ENCODE measurements around the gene ZNF879. TPM values are rescaled to one million over a fixed set of nuclear protein-coding genes. Genes with fewer than 3 reads are reported as not detected.

ZNF879 gene
- total and polyA plus RNA-seq, 2 of the 13 experiments (the other 11 are each of a cell fraction or from before 2014, with no cell fraction given): 0.83 to 2.8 TPM

- TF ChIP-seq ZNF709 (CRISPR knock-in tag; IDR thresholded peaks at IDR 0.05) (no peak), MTERF4 (CRISPR knock-in tag; IDR thresholded peaks at IDR 0.05) (no peak), ZNF496 (CRISPR knock-in tag; IDR thresholded peaks at IDR 0.05; ENCODE audit: insufficient replicate concordance) (no peak), ASH2L (IDR thresholded peaks at IDR 0.05; ENCODE audit: insufficient read length, low read depth, low read length) (no peak), ZNF101 (CRISPR knock-in tag; IDR thresholded peaks at IDR 0.05; ENCODE audit: borderline replicate concordance, low read depth) (no peak), FIP1L1 (IDR thresholded peaks at IDR 0.05; ENCODE audit: borderline replicate concordance, insufficient read depth, low read depth, low read length) (no peak), KDM3A (CRISPR knock-in tag; IDR thresholded peaks at IDR 0.05; ENCODE audit: low read depth) (no peak), ZNF674 (CRISPR knock-in tag; IDR thresholded peaks at IDR 0.05; ENCODE audit: low read depth) (no peak)
- TF ChIP-seq, protein P1, sequence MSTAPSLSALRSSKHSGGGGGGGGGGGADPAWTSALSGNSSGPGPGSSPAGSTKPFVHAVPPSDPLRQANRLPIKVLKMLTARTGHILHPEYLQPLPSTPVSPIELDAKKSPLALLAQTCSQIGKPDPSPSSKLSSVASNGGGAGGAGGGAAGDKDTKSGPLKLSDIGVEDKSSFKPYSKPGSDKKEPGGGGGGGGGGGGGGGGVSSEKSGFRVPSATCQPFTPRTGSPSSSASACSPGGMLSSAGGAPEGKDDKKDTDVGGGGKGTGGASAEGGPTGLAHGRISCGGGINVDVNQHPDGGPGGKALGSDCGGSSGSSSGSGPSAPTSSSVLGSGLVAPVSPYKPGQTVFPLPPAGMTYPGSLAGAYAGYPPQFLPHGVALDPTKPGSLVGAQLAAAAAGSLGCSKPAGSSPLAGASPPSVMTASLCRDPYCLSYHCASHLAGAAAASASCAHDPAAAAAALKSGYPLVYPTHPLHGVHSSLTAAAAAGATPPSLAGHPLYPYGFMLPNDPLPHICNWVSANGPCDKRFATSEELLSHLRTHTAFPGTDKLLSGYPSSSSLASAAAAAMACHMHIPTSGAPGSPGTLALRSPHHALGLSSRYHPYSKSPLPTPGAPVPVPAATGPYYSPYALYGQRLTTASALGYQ (CRISPR knock-in tag; IDR thresholded peaks at IDR 0.05): no peak
Measured at GRCh38 chr5:178997191-178997590, 26.4 kb upstream of the ZNF879 start (continued).

- Histone ChIP-seq H3K27ac (ENCODE audit: extremely low read length, insufficient read depth, low read length) (no peak overlapping the region), H3K79me2 (ENCODE audit: insufficient read depth, low read length) (no peaks in the 10 kb centered on the region), H4K20me1 (ENCODE audit: insufficient read depth, low read length) (no peaks in the 10 kb centered on the region), H3K9me3 (ENCODE audit: low read length) (peaks cover 22% of the 10 kb centered on the region; the same call in 1 of the 2 replicates), H3K9ac (ENCODE audit: insufficient read depth, low read depth, low read length) (no peak overlapping the region), H2AFZ (ENCODE audit: low read length) (no peak overlapping the region), H3K27me3 (ENCODE audit: control insufficient read depth in 1 of 2, insufficient read depth in 2 of 2, low read length in 2 of 2) (no peaks in the 10 kb centered on the region; a peak in 1 of 5 replicates), H3K4me3 (replicated peaks in 1 of 3; ENCODE audit: insufficient read depth in 1 of 3, low read depth in 2 of 3, low read length in 3 of 3) (no peak overlapping the region), H3K36me3 (replicated peaks in 1 of 2; ENCODE audit: control insufficient read depth in 1 of 2, insufficient read depth in 2 of 2, low read length in 2 of 2) (no peaks in the 10 kb centered on the region), H3K4me2 (ENCODE audit: low read depth, low read length) (no peak overlapping the region), H3K4me1 (ENCODE audit: insufficient read depth, low read length) (no peaks in the 10 kb centered on the region)
- in situ Hi-C loops (cut with HindIII; ENCODE audit: extremely low pct_ligation_motif_present, low pct_unique_long_range_greater_than_20kb): no loop called here
- ATAC-seq (no peak), DNase-seq (ENCODE audit: low spot score) (no peak), FAIRE-seq (no peak)
- TF ChIP-seq SOX13 (IDR thresholded peaks at IDR 0.05) (no peak), SOX13 (CRISPR knock-in tag; conservative IDR thresholded peaks at IDR 0.05 in 1 of 2, IDR thresholded peaks at IDR 0.05 in 1 of 2) (no peak), TP53 (CRISPR knock-in tag; conservative IDR thresholded peaks at IDR 0.05) (no peak), CBFB (CRISPR knock-in tag; IDR thresholded peaks at IDR 0.05) (no peak), ZNF556 (CRISPR knock-in tag; IDR thresholded peaks at IDR 0.05; ENCODE audit: borderline replicate concordance) (no peak), ZFY (CRISPR knock-in tag; IDR thresholded peaks at IDR 0.05) (no peak), TSC22D2 (CRISPR knock-in tag; IDR thresholded peaks at IDR 0.05; ENCODE audit: borderline replicate concordance) (no peak)
- TF ChIP-seq, protein P2, sequence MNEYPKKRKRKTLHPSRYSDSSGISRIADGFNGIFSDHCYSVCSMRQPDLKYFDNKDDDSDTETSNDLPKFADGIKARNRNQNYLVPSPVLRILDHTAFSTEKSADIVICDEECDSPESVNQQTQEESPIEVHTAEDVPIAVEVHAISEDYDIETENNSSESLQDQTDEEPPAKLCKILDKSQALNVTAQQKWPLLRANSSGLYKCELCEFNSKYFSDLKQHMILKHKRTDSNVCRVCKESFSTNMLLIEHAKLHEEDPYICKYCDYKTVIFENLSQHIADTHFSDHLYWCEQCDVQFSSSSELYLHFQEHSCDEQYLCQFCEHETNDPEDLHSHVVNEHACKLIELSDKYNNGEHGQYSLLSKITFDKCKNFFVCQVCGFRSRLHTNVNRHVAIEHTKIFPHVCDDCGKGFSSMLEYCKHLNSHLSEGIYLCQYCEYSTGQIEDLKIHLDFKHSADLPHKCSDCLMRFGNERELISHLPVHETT (CRISPR knock-in tag; conservative IDR thresholded peaks at IDR 0.05): no peak
- TF ChIP-seq, protein P3, sequence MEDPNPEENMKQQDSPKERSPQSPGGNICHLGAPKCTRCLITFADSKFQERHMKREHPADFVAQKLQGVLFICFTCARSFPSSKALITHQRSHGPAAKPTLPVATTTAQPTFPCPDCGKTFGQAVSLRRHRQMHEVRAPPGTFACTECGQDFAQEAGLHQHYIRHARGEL (CRISPR knock-in tag; IDR thresholded peaks at IDR 0.05): no peak
- no TSS peak for BruUV-seq (replicated peaks)
- 49% methylated on average over 7 of the region's 13 CpGs for WGBS (ENCODE audit: low lambda C conversion rate)
- ChIA-PET CTCF (ENCODE audit: low intra/inter-chr PET ratio, low total read pairs) (no interaction called here), POLR2A (no interaction called here)
- intact Hi-C loops (cut with micrococcal nuclease; ENCODE audit: unreplicated experiment): no loop called here
Measured at GRCh38 chr5:178998441-178998840, 25.2 kb upstream of the ZNF879 start.
